OCI-LY3 (cell line): ENCODE data around the gene PPFIA2.

Experiments used
- CTCF ChIP-seq: fragments of 200-600, 300-600 bp; sonication (generic); IDR thresholded peaks from 2 replicates; pipeline ENCODE4 v1.5.1; 2014; ENCODE audit warnings: antibody characterized with exemption, low read length, low read depth
- EZH2phosphoT487 ChIP-seq: fragments of 200-600 bp; shearing (Covaris generic); IDR thresholded peaks from 2 replicates; pipeline ENCODE4 v1.6.1; 2018; ENCODE audit warnings: antibody characterized with exemption, mixed run types, low read depth

GRCh38 chr12:81414441-81414840 is 344.7 kb downstream of the PPFIA2 start:
- TF ChIP-seq CTCF: no peak
- TF ChIP-seq EZH2phosphoT487: no peak
